PC-3 (cell line): ENCODE results near the gene ST3GAL4. TPM values are rescaled to one million over a fixed set of nuclear protein-coding genes. Genes with fewer than 3 reads are reported as not detected.
A peak's percentile ranks its signal among the peaks of the same experiment; 100 is the strongest.

Experiments used
- ATAC-seq: fragments of 200-7000 bp; cut with Tn5 transposase; 2 replicates; pipeline ENCODE4 v1.9.1; 2020; ENCODE audit warnings: mild to moderate bottlenecking, moderate library complexity
- BruUV-seq: library from RNA; stranded (reverse); fragments of 400-500 nt; replicated peaks from 2 replicates; lab custom pipeline; 2021; lab: Mats Ljungman, UMichigan
- CTCF ChIA-PET: fragments of 300-600 bp; sonication (Branson Sonifier 250); formaldehyde crosslinking; loops from one replicate; lab custom pipeline; 2022; ENCODE audit warnings: antibody characterized with exemption; lab: Charles Lee
- POLR2A ChIA-PET: fragments of 300-600 bp; sonication (Branson Sonifier 250); formaldehyde crosslinking; loops from one replicate; lab custom pipeline; 2022; ENCODE audit warnings: antibody characterized with exemption; ENCODE audit not compliant: unreplicated experiment; lab: Charles Lee
- DNase-seq: peaks from one replicate; pipeline ENCODE4 v3.0.0-alpha.2; 2015
- H2AFZ ChIP-seq: fragments of 300-600 bp; sonication (generic); 2 replicates; pipeline ENCODE4 v1.6.0; 2016; ENCODE audit warnings: antibody characterized with exemption, low read length
- H3F3A ChIP-seq: fragments of 300-600 bp; sonication (generic); one replicate; pipeline ENCODE4 v1.6.0; 2017; ENCODE audit warnings: antibody characterized with exemption, low read length, control low read depth, mild to moderate bottlenecking; ENCODE audit not compliant: unreplicated experiment
- H3K27ac ChIP-seq: fragments of 300-600 bp; sonication (generic); 2 replicates; pipeline ENCODE4 v1.5.1; 2016; ENCODE audit warnings: mild to moderate bottlenecking, low read length
- H3K27me3 ChIP-seq: fragments of 300-600 bp; sonication (generic); 2 replicates; pipeline ENCODE4 v1.6.1; 2016; ENCODE audit warnings: low read length, mixed read lengths
- H3K36me3 ChIP-seq: fragments of 300-600 bp; sonication (generic); 2 replicates; pipeline ENCODE4 v1.6.1; 2016; ENCODE audit warnings: low read depth, mixed run types, low read length, mixed read lengths
- H3K4me1 ChIP-seq: fragments of 300-600 bp; sonication (generic); 2 replicates; pipeline ENCODE4 v1.5.1; 2016; ENCODE audit warnings: low read length; ENCODE audit not compliant: insufficient read depth
- H3K4me2 ChIP-seq: fragments of 300-600 bp; sonication (generic); 2 replicates; pipeline ENCODE4 v1.6.0; 2016; ENCODE audit warnings: low read length
- H3K4me3 ChIP-seq: fragments of 300-600 bp; sonication (generic); 2 replicates; pipeline ENCODE4 v1.5.1; 2016; ENCODE audit warnings: mild to moderate bottlenecking, low read length, mixed read lengths
- H3K79me2 ChIP-seq: fragments of 300-600 bp; sonication (generic); 2 replicates; pipeline ENCODE4 v1.6.1; 2017; ENCODE audit warnings: low read length, mixed read lengths
- H3K9ac ChIP-seq: fragments of 300-600 bp; sonication (generic); 2 replicates; pipeline ENCODE4 v1.6.0; 2016; ENCODE audit warnings: mild to moderate bottlenecking, low read length
- H3K9me2 ChIP-seq: fragments of 300-600 bp; sonication (generic); replicated peaks from 2 replicates; pipeline ENCODE4 v1.6.1; 2016; ENCODE audit warnings: mixed run types, low read length, mixed read lengths
- H3K9me3 ChIP-seq: fragments of 300-600 bp; sonication (generic); 2 replicates; pipeline ENCODE4 v1.6.1; 2016; ENCODE audit warnings: low read length, mixed read lengths
- H4K20me1 ChIP-seq: fragments of 300-600 bp; sonication (generic); 2 replicates; pipeline ENCODE4 v1.6.1; 2016; ENCODE audit warnings: low read length, mixed read lengths
- EZH2 ChIP-seq: fragments of 300-600 bp; sonication (generic); IDR thresholded peaks from one replicate; pipeline ENCODE4 v1.6.1; 2017; ENCODE audit warnings: antibody characterized with exemption, mild to moderate bottlenecking, low read length; ENCODE audit not compliant: unreplicated experiment
- EZH2phosphoT487 ChIP-seq: fragments of 300-600 bp; sonication (generic); IDR thresholded peaks from 2 replicates; pipeline ENCODE4 v1.6.1; 2018; ENCODE audit warnings: mild to moderate bottlenecking, antibody characterized with exemption, low read length, borderline replicate concordance
- intact Hi-C: fragments of 100-400 bp; cut with micrococcal nuclease; formaldehyde crosslinking; loops from 2 replicates; pipeline ENCODE4 v1.9.0; 2023
- total RNA-seq: library from RNA; depleted of rRNA; stranded (reverse); fragments of >200 nt; gene quantifications from 2 replicates; pipeline ENCODE4 v1.2.3, GENCODE V29; 2014
- TF ChIP-seq, protein P1 (sequence below): fragments of 300-600 bp; sonication (generic); conservative IDR thresholded peaks from 2 replicates; pipeline ENCODE4 v1.5.1; 2017; ENCODE audit warnings: antibody characterized with exemption, low read depth, mild to moderate bottlenecking, low read length

Gene ST3GAL4
- total RNA-seq, 1 experiment from 2014 or later, result 126 TPM

GRCh38 chr11:126426820-126427749, 71.6 kb downstream of the ST3GAL4 start:
- no TSS peak for BruUV-seq
- no peaks in the 10 kb centered on the region for H3K9me3 ChIP-seq

DNA sequence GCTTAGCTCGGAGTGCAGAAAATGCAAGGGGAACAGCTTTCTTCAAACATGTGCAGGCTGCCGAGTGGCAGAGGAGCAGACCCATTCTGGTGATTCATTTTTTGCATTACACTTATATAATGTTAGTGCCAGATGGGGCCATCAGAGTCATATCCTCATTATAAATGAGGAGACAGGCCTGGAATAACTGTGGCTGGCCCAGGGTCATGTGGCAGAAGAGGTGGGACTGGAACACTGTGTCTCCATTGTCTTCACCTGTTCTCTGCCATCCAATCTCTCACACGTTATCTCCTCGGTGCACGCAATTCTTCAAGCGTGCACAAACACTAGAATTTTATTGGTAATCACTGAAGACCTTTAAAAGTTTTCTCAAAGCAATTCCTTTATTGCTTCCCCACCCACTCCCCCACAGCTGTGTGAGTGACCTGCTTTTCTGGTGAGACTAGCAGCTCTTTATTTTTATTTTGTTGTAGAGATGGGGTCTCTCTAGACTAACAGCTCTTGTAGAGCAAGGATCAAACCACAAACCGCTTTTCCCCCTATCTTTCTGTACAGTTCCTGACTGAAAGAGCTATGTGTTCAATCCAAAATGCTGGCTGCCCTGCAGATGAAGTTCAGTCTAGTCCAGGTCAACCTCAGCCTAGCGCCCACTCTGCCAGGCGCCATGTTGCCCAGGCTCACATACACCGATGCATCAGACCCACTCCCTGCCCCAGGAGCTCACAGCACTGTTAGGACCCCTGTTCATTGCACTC, 75.3 kb downstream of the ST3GAL4 start:
- Histone ChIP-seq H3K4me1 (peaks cover 25% of the 10 kb centered on the region), H3F3A (no peaks in the 10 kb centered on the region), H3K4me2 (peak overlapping the region; percentile 63; the same call in 1 of the 2 replicates), H3K36me3 (no peaks in the 10 kb centered on the region), H3K27ac (peak overlapping the region; percentile 93), H3K79me2 (no peaks in the 10 kb centered on the region), H3K4me3 (no peak overlapping the region), H4K20me1 (no peaks in the 10 kb centered on the region), H3K9me2 (no peaks in the 10 kb centered on the region), H3K9me3 (no peaks in the 10 kb centered on the region), H3K27me3 (no peaks in the 10 kb centered on the region), H2AFZ (no peak overlapping the region), H3K9ac (peak overlapping the region; percentile 80)
- intact Hi-C loops, result loop anchor here (1.0 to 2.0 kb wide), 4 partner anchors 27 to 120 kb away; partner anchors contain the start of gene ST3GAL4
- DNase-seq (peak; percentile 56), ATAC-seq (peak; percentile 20; the same call in 1 of the 2 replicates)
- no TSS peak for BruUV-seq
- ChIA-PET CTCF (no interaction called here), POLR2A (no interaction called here)
- TF ChIP-seq, protein P1, sequence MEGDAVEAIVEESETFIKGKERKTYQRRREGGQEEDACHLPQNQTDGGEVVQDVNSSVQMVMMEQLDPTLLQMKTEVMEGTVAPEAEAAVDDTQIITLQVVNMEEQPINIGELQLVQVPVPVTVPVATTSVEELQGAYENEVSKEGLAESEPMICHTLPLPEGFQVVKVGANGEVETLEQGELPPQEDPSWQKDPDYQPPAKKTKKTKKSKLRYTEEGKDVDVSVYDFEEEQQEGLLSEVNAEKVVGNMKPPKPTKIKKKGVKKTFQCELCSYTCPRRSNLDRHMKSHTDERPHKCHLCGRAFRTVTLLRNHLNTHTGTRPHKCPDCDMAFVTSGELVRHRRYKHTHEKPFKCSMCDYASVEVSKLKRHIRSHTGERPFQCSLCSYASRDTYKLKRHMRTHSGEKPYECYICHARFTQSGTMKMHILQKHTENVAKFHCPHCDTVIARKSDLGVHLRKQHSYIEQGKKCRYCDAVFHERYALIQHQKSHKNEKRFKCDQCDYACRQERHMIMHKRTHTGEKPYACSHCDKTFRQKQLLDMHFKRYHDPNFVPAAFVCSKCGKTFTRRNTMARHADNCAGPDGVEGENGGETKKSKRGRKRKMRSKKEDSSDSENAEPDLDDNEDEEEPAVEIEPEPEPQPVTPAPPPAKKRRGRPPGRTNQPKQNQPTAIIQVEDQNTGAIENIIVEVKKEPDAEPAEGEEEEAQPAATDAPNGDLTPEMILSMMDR, result no peak
- TF ChIP-seq EZH2, result no peak
- no peak for TF ChIP-seq EZH2phosphoT487

More at GRCh38 chr11:126426820-126427749, 71.6 kb downstream of the ST3GAL4 start:
- no peaks in the 10 kb centered on the region for H3F3A ChIP-seq
- no peaks in the 10 kb centered on the region for H4K20me1 ChIP-seq
- CTCF ChIA-PET, result interaction anchor here (0.6 kb wide), 1 partner anchor 23 kb away, joined by 3 read pairs; no protein-coding TSS in a partner anchor
- intact Hi-C loops, result no loop called here
- H3K27ac ChIP-seq, result peak overlapping the region; percentile 10; the same call in 1 of the 2 replicates
- no peaks in the 10 kb centered on the region for H3K36me3 ChIP-seq
- ATAC-seq, result no peak
- no peak overlapping the region for H2AFZ ChIP-seq
- H3K4me1 ChIP-seq, result peaks cover 19% of the 10 kb centered on the region
- no peak overlapping the region for H3K4me3 ChIP-seq
- no peak overlapping the region for H3K9ac ChIP-seq
- DNase-seq, result no peak
- no peak overlapping the region for H3K4me2 ChIP-seq
- H3K79me2 ChIP-seq, result no peaks in the 10 kb centered on the region
- H3K9me2 ChIP-seq, result no peaks in the 10 kb centered on the region
- no peaks in the 10 kb centered on the region for H3K27me3 ChIP-seq
- POLR2A ChIA-PET, result no interaction called here
- TF ChIP-seq, protein P1, result no peak
- no peak for TF ChIP-seq EZH2
- TF ChIP-seq EZH2phosphoT487, result no peak
